Measurements from ENCODE around the gene PCNX3.

- TF ChIP-seq CTCF (optimal IDR thresholded peaks at IDR 0.05 in 1 of 3, IDR thresholded peaks at IDR 0.05 in 1 of 3, conservative IDR thresholded peaks at IDR 0.05 in 1 of 3; ENCODE audit: extremely low read depth in 1 of 3, insufficient read depth in 2 of 3, low read length in 3 of 3): peak in 2 of 3 experiments; percentile 14 to 27
- TF ChIP-seq EZH2 (IDR thresholded peaks at IDR 0.05; ENCODE audit: low read length): no peak
Measured at GRCh38 chr11:65569973-65570918, 45.3 kb upstream of the PCNX3 start, which contains the start of gene ZNRD2.
